HCT116 (cell line): ENCODE data around the gene EYA2. TPM values are rescaled to one million over a fixed set of nuclear protein-coding genes. Genes with fewer than 3 reads are reported as not detected.

Source experiments
- ATAC-seq: fragments of 200-7000 bp; cut with Tn5 transposase; 2 replicates; pipeline ENCODE4 v1.9.1; 2020; ENCODE audit warnings: mild to moderate bottlenecking, moderate library complexity
- BruUV-seq: library from RNA; stranded (reverse); fragments of 400-500 nt; replicated peaks from 2 replicates; lab custom pipeline; 2021; lab: Mats Ljungman, UMichigan
- CTCF ChIA-PET: fragments of 300-600 bp; sonication (Branson Sonifier 250); formaldehyde crosslinking; loops from one replicate; lab custom pipeline; 2021; ENCODE audit warnings: antibody characterized with exemption; lab: Charles Lee
- POLR2A ChIA-PET: fragments of 300-600, 350-600 bp; sonication (Branson Sonifier 250); formaldehyde crosslinking; loops from one replicate; lab custom pipeline; 2021; ENCODE audit warnings: antibody characterized with exemption; lab: Charles Lee
- RAD21 ChIA-PET, 2 experiments: fragments of 300-600 bp; sonication (Branson Sonifier 250); formaldehyde crosslinking; loops; one replicate each; lab custom pipeline; 2023; ENCODE audit warnings: low total read pairs in 2 of 2; ENCODE audit not compliant: uncharacterized antibody in 2 of 2, unreplicated experiment in 2 of 2, low non-redundant PET in 1 of 2; lab: Charles Lee
- DNase-seq: peaks from one replicate; pipeline ENCODE4 v3.0.0-alpha.2; 2010; ENCODE audit warnings: low read depth, low spot score
- H2AFZ ChIP-seq: fragments of 200-600 bp; shearing (Covaris generic), sonication (generic); 2 replicates; pipeline ENCODE4 v1.6.1; 2017; ENCODE audit warnings: low read depth, mixed run types, mixed read lengths, antibody characterized with exemption, low read length; ENCODE audit not compliant: poor library complexity, severe bottlenecking
- H3K27ac ChIP-seq: 2 replicates; pipeline ENCODE4 v1.5.1; 2012; ENCODE audit warnings: low read depth, low read length
- H3K27me3 ChIP-seq: fragments of 200-600 bp; sonication (generic); 2 replicates; pipeline ENCODE4 v1.6.1; 2016; ENCODE audit warnings: mixed run types, low read length, mixed read lengths; ENCODE audit not compliant: insufficient read depth
- H3K36me3 ChIP-seq, 2 experiments: fragments of 200-500 bp in 1 of 2; fragments of 200-600 bp in 1 of 2; sonication (Bioruptor generic) in 1 of 2; sonication (generic) in 1 of 2; 2 replicates each; pipeline versions ENCODE4 v1.5.1 to v1.6.1; 2014 to 2016; ENCODE audit warnings: low read length in 2 of 2, inconsistent platforms in 1 of 2, mixed read lengths in 1 of 2, mixed run types in 1 of 2; ENCODE audit not compliant: insufficient read depth in 2 of 2, control insufficient read depth in 1 of 2
- H3K4me1 ChIP-seq, 2 experiments: fragments of 200-600 bp in 1 of 2; sonication (generic) in 1 of 2; 2 replicates each; pipeline versions ENCODE4 v1.5.1 to v1.6.1; 2012 to 2017; ENCODE audit warnings: low read length in 2 of 2, inconsistent platforms in 1 of 2, mild to moderate bottlenecking in 1 of 2, mixed read lengths in 1 of 2, mixed run types in 1 of 2, moderate library complexity in 1 of 2; ENCODE audit not compliant: insufficient read depth in 2 of 2, control insufficient read depth in 1 of 2
- H3K4me2 ChIP-seq: fragments of 200-600 bp; sonication (generic); 2 replicates; pipeline ENCODE4 v1.6.1; 2017; ENCODE audit warnings: mixed run types, low read length, mixed read lengths
- H3K4me3 ChIP-seq, 2 experiments: fragments of 200-600 bp in 1 of 2; sonication (generic) in 1 of 2; replicated peaks in 1 of 2; 2 replicates each; pipeline ENCODE4 v1.5.1; 2011 to 2016; ENCODE audit warnings: low read length in 2 of 2, control low read depth in 1 of 2, low read depth in 1 of 2, mild to moderate bottlenecking in 1 of 2, mixed read lengths in 1 of 2, mixed run types in 1 of 2
- H3K79me2 ChIP-seq: fragments of 200-600 bp; sonication (generic); 2 replicates; pipeline ENCODE4 v1.6.1; 2017; ENCODE audit warnings: mild to moderate bottlenecking, mixed run types, low read length, moderate library complexity, mixed read lengths; ENCODE audit not compliant: insufficient read depth
- H3K9ac ChIP-seq: fragments of 200-600 bp; sonication (generic); 2 replicates; pipeline ENCODE4 v1.6.1; 2016; ENCODE audit warnings: low read length, mixed read lengths
- H3K9me2 ChIP-seq: fragments of 200-600 bp; sonication (generic), shearing (Covaris generic); 2 replicates; pipeline ENCODE4 v1.6.1; 2017; ENCODE audit warnings: mixed run types, mild to moderate bottlenecking, moderate library complexity; ENCODE audit not compliant: insufficient read depth
- H3K9me3 ChIP-seq, 2 experiments: fragments of 200-500 bp in 1 of 2; fragments of 200-600 bp in 1 of 2; sonication (Bioruptor generic) in 1 of 2; sonication (generic) in 1 of 2; 2 replicates each; pipeline ENCODE4 v1.6.1; 2014 to 2017; ENCODE audit warnings: low read length in 2 of 2, mixed read lengths in 2 of 2, inconsistent platforms in 1 of 2, low read depth in 1 of 2, mild to moderate bottlenecking in 1 of 2, mixed run types in 1 of 2, moderate library complexity in 1 of 2; ENCODE audit not compliant: control insufficient read depth in 1 of 2, insufficient read depth in 1 of 2
- H4K20me1 ChIP-seq: fragments of 200-600 bp; sonication (generic), shearing (Covaris generic); 2 replicates; pipeline ENCODE4 v1.6.1; 2017; ENCODE audit warnings: mixed run types, mild to moderate bottlenecking, moderate library complexity; ENCODE audit not compliant: insufficient read depth
- ATF3 ChIP-seq: IDR thresholded peaks from 2 replicates; pipeline ENCODE4 v1.6.1; 2012
- CEBPB ChIP-seq: IDR thresholded peaks from 2 replicates; pipeline ENCODE4 v1.6.1; 2012; ENCODE audit warnings: low read depth
- CTCF ChIP-seq, 3 experiments: fragments of 200-600 bp in 1 of 3; sonication (generic) in 1 of 3; IDR thresholded peaks in 2 of 3; conservative IDR thresholded peaks in 1 of 3; 2 replicates each; pipeline ENCODE4 v1.5.1; 2012 to 2017; ENCODE audit warnings: low read depth in 2 of 3, low read length in 2 of 3, antibody characterized with exemption in 1 of 3, borderline replicate concordance in 1 of 3, control low read depth in 1 of 3, mild to moderate bottlenecking in 1 of 3, mixed read lengths in 1 of 3, mixed run types in 1 of 3, moderate library complexity in 1 of 3; ENCODE audit not compliant: insufficient read depth in 1 of 3
- EZH2phosphoT487 ChIP-seq: fragments of 200-600 bp; IDR thresholded peaks from 2 replicates; pipeline ENCODE4 v1.6.1; 2018; ENCODE audit warnings: antibody characterized with exemption, borderline replicate concordance
- RAD21 ChIP-seq: IDR thresholded peaks from 2 replicates; pipeline ENCODE4 v1.6.1; 2012; ENCODE audit warnings: low read depth, mild to moderate bottlenecking
- REST ChIP-seq: IDR thresholded peaks from 2 replicates; pipeline ENCODE4 v1.6.1; 2012; ENCODE audit warnings: low read depth
- SIN3A ChIP-seq: IDR thresholded peaks from 2 replicates; pipeline ENCODE4 v1.6.1; 2012; ENCODE audit warnings: low read depth
- SP1 ChIP-seq: IDR thresholded peaks from 2 replicates; pipeline ENCODE4 v1.6.1; 2012; ENCODE audit warnings: low read depth
- TCF7L2 ChIP-seq: IDR thresholded peaks from 2 replicates; pipeline ENCODE4 v1.7.0; 2011; ENCODE audit warnings: borderline replicate concordance, inconsistent platforms; ENCODE audit not compliant: insufficient read depth, insufficient read length; ENCODE audit errors: extremely low read depth
- YY1 ChIP-seq: IDR thresholded peaks from 2 replicates; pipeline ENCODE4 v1.6.1; 2011; ENCODE audit warnings: low read length, low read depth, moderate library complexity, mild to moderate bottlenecking; ENCODE audit not compliant: insufficient replicate concordance; ENCODE audit errors: extremely low read depth
- ZBTB33 ChIP-seq: IDR thresholded peaks from 2 replicates; pipeline ENCODE4 v1.6.1; 2011; ENCODE audit warnings: mild to moderate bottlenecking, low read length, moderate library complexity; ENCODE audit not compliant: insufficient replicate concordance; ENCODE audit errors: extremely low read depth
- ZFX ChIP-seq: fragments of 450-650 bp; IDR thresholded peaks from 2 replicates; pipeline ENCODE4 v1.6.1; 2017
- intact Hi-C: fragments of 100-400 bp; cut with micrococcal nuclease; formaldehyde crosslinking; loops from 2 replicates; pipeline ENCODE4 v1.10.0; 2022
- total RNA-seq: library from RNA; stranded (reverse); gene quantifications from one replicate; pipeline ENCODE4 v1.2.1, GENCODE V29; 2021; ENCODE audit not compliant: unreplicated experiment

Gene EYA2
- total RNA-seq, 1 experiment from 2014 or later: not detected

GRCh38 chr20:47029845-47030244 is 135.2 kb downstream of the EYA2 start:
- Histone ChIP-seq H3K4me1 (no peaks in the 10 kb centered on the region), H3K4me3 (no peak overlapping the region), H3K27me3 (peaks cover 12% of the 10 kb centered on the region; the same call in 1 of the 2 replicates), H3K9me3 (peaks cover 0 to 9% of the 10 kb centered on the region in 2 experiments; a peak in 1 of 4 replicates), H3K4me2 (no peak overlapping the region), H3K36me3 (no peaks in the 10 kb centered on the region), H3K27ac (no peak overlapping the region), H4K20me1 (no peaks in the 10 kb centered on the region), H3K9me2 (no peaks in the 10 kb centered on the region), H3K79me2 (no peaks in the 10 kb centered on the region), H2AFZ (no peak overlapping the region), H3K9ac (no peak overlapping the region)
- POLR2A ChIA-PET: no interaction called here
- TF ChIP-seq RAD21 (no peak), CTCF (IDR thresholded peaks at IDR 0.05 in 2 of 3, conservative IDR thresholded peaks at IDR 0.05 in 1 of 3; ENCODE audit: borderline replicate concordance in 1 of 3, insufficient read depth in 1 of 3, low read depth in 2 of 3, low read length in 2 of 3) (no peak), SIN3A (no peak), SP1 (no peak), EZH2phosphoT487 (no peak), TCF7L2 (no peak)
- RAD21 ChIA-PET: no interaction called here
- no TSS peak for BruUV-seq
- no peak for ATAC-seq
- intact Hi-C loops: loop anchor here (10.0 kb wide), 1 partner anchor 275 kb away; no protein-coding TSS in a partner anchor
- CTCF ChIA-PET: no interaction called here
- DNase-seq: no peak

GRCh38 chr20:47030271-47030810 is 135.7 kb downstream of the EYA2 start:
- no peak overlapping the region for H2AFZ ChIP-seq
- ChIA-PET RAD21 (no interaction called here), POLR2A (no interaction called here), CTCF (no interaction called here)
- ATAC-seq (no peak), DNase-seq (no peak)
- H3K9me3 ChIP-seq: peaks cover 0 to 9% of the 10 kb centered on the region in 2 experiments; a peak in 1 of 4 replicates
- H3K4me2 ChIP-seq: no peak overlapping the region
- no peak overlapping the region for H3K9ac ChIP-seq
- no peak overlapping the region for H3K27ac ChIP-seq
- intact Hi-C loops: no loop called here
- H3K9me2 ChIP-seq: no peaks in the 10 kb centered on the region
- no peaks in the 10 kb centered on the region for H3K4me1 ChIP-seq
- peaks cover 8% of the 10 kb centered on the region; the same call in 1 of the 2 replicates for H3K27me3 ChIP-seq
- H3K36me3 ChIP-seq: no peaks in the 10 kb centered on the region
- no peak overlapping the region for H3K4me3 ChIP-seq
- no peaks in the 10 kb centered on the region for H4K20me1 ChIP-seq
- no TSS peak for BruUV-seq
- H3K79me2 ChIP-seq: no peaks in the 10 kb centered on the region
- TF ChIP-seq ZBTB33 (no peak), YY1 (no peak), ATF3 (no peak), EZH2phosphoT487 (no peak), CEBPB (no peak), ZFX (no peak), REST (no peak)
